C4-2B (cell line): ENCODE data around the gene CGB7.
"Not testable (repeated sequence)": the region's sequence is repeated elsewhere in the genome, so short reads cannot be mapped to it uniquely, and the experiment has no call there.

Experiments
- H3K27ac ChIP-seq: fragments of 450-650 bp; 2 replicates; pipeline ENCODE4 v1.5.1; 2017
- ZFX ChIP-seq: fragments of 450-650 bp; IDR thresholded peaks from 2 replicates; pipeline ENCODE4 v1.6.1; 2017
- TF ChIP-seq, protein P1 (sequence below): fragments of 450-650 bp; conservative IDR thresholded peaks from 2 replicates; pipeline ENCODE4 v1.5.1; 2017; ENCODE audit warnings: mild to moderate bottlenecking

CGB7 gene

DNA sequence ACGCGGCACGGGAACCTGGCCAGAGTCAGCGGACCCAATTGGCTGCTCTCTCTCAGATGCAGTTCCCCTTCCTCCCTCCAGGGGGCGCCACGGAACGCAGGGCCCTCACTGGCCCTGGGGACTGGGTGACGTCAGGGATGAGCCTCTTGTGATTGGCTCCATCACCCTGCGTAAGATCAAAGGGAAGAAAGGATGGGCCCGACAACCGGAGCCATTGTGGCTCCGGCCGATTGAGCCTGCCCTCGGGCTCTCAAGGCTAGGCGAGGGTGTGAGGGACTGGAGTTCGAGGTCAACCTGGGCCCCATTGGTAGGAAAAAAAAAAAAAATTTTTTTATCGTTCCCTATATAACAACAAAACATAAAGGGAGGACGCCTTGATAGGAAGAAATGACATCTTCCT lies 20.7 kb downstream of the CGB7 start, which contains the start of gene CGB1:
CGB1 (minus strand) TSS at position 81 of the 400 bp plus-strand sequence. CDS start 184 bp downstream, outside the sequence.
- TF ChIP-seq, protein P1, sequence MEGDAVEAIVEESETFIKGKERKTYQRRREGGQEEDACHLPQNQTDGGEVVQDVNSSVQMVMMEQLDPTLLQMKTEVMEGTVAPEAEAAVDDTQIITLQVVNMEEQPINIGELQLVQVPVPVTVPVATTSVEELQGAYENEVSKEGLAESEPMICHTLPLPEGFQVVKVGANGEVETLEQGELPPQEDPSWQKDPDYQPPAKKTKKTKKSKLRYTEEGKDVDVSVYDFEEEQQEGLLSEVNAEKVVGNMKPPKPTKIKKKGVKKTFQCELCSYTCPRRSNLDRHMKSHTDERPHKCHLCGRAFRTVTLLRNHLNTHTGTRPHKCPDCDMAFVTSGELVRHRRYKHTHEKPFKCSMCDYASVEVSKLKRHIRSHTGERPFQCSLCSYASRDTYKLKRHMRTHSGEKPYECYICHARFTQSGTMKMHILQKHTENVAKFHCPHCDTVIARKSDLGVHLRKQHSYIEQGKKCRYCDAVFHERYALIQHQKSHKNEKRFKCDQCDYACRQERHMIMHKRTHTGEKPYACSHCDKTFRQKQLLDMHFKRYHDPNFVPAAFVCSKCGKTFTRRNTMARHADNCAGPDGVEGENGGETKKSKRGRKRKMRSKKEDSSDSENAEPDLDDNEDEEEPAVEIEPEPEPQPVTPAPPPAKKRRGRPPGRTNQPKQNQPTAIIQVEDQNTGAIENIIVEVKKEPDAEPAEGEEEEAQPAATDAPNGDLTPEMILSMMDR = peak; percentile 46
- H3K27ac ChIP-seq = not testable (repeated sequence)

DNA sequence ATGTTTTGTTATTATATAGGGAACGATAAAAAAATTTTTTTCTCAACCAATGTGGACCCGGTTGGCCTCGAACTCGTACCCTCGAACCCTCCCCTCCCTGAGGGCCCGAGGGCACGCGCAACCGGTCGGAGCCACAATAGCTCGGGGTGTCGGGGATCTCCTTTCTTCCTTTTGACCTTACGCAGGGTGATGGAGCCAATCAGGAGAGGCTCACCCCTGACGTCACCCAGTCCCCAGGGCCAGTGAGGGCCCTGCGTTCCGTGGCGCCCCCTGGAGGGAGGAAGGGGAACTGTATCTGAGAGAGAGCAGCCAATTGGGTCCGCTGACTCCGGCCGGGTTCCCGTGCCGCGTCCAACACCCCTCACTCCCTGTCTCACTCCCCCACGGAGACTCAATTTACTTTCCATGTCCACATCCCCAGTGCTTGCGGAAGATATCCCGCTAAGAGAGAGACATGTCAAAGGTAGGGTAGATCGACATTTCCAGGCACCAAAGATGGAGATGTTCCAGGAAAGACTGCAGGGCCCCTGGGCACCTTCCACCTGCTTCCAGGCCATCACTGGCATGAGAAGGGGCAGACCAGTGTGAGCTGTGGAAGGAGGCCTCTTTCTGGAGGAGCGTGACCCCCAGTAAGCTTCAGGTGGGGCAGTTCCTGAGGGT lies 25.8 kb downstream of the CGB7 start, which contains the start of gene CGB2:
CGB2 (plus strand) TSS at position 249 of the 660 bp plus-strand sequence; CDS start at position 455, 206 bp downstream.
- TF ChIP-seq, protein P1 = peak; percentile 53
- not testable (repeated sequence) for H3K27ac ChIP-seq

DNA sequence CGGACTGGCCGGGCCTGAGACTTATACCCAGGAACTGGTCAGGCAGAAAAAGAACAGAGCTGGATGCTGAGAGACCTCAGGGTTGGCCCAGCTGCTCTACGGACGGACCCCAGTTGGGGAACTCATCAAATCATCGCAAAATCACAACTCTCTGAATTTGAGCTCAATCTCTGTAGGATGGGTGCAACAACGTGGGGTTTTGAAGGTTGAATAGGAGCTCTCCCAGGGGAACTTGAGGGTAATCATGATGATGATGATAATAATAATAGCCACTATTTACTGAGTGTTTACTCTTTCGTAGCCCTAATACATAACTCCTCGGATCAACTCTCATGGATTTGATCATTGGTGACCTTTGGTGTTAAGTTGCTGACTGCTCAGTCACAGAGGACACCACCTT lies 27.2 kb downstream of the CGB7 start:
- H3K27ac ChIP-seq = not testable (repeated sequence)

DNA sequence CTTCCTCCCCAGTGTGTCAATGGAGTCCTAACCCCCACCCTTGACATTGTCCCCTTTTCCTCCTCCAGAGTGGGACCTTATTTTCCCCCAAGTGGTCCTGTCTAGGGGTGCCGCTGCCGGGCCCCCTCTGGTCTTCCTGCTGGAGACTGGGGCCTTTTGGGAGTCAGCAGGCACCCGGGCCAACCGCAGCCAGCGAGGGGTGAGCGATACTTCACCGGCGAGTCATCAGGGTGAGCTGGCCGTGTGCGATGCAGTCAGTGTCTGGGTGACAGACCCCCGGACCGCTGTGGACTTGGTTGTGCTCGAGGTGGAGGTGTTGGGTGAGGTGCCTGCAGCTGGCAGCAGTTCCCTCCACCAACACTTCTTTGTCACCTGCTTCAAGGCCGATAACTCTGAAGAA lies 27.8 kb downstream of the CGB7 start:
- not testable (repeated sequence) for H3K27ac ChIP-seq

DNA sequence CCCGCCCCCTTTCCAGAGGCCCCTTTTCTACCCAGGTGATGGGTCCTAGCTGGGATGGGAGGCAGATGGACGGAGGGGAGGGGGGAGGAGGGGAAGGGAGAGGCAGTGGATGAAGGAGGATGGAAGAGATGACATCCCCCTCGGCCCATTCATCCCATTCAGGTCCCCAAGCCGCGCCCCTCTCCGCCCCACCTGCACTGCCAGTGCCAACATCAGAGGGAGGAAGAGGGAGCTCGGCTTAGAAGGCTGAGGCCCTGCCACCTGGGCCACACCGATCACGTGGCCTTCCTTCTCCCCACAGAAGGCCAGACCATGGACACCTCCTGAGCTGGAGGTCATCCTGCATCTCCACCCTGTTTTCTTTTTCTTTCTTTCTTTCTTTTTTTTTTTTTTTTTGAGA lies 28.9 kb downstream of the CGB7 start:
- not testable (repeated sequence) for H3K27ac ChIP-seq

DNA sequence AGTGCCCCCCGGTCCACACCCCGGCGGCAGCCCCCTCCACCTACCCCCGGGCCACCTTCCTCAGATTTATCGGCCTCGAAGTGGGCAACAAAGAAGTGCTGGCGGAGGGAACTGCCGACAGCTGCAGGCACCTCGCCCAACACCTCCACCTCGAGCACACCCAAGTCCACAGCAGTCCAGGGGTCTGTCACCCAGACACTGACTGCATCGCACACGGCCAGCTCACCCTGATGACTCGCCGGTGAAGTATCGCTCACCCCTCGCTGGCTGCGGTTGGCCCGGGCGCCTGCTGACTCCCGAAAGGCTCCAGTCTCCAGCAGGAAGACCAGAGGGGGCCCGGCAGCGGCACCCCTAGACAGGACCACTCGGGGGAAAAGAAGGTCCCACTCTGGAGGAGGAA lies 31.9 kb downstream of the CGB7 start:
- H3K27ac ChIP-seq = not testable (repeated sequence)

DNA sequence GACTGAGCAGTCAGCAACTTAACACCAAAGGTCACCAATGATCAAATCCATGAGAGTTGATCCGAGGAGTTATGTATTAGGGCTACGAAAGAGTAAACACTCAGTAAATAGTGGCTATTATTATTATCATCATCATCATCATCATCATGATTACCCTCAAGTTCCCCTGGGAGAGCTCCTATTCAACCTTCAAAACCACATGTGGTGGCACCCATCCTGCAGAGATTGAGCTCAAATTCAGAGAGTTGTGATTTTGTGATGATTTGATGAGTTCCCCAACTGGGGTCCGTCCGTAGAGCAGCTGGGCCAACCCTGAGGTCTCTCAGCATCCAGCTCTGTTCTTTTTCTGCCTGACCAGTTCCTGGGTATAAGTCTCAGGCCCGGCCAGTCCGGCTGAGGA lies 32.5 kb downstream of the CGB7 start:
- H3K27ac ChIP-seq = not testable (repeated sequence)

DNA sequence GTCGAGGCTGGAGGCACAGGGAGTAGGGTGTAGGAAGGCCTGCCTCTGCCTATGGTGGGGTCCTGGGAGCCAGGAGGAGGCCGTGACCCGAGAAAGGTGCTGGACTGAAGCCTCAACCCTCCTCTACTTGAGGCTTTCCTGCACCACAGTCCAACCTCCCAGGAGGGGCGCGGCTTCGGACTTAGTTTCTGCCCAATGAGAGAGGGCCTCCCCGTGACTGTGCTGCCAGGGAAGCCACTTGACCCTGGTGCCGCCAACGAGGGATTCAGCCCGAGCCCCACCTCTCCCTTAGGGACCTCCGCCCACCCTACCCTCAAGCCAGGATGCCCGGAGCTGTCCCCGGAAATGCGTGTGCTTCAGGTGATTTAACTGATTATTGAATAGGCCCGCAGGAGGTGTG lies 33.3 kb downstream of the CGB7 start, which contains the start of gene CGB3:
CGB3 (minus strand) TSS at position 101 of the 400 bp plus-strand sequence. CDS start 362 bp downstream, outside the sequence.
- H3K27ac ChIP-seq = not testable (repeated sequence)

DNA sequence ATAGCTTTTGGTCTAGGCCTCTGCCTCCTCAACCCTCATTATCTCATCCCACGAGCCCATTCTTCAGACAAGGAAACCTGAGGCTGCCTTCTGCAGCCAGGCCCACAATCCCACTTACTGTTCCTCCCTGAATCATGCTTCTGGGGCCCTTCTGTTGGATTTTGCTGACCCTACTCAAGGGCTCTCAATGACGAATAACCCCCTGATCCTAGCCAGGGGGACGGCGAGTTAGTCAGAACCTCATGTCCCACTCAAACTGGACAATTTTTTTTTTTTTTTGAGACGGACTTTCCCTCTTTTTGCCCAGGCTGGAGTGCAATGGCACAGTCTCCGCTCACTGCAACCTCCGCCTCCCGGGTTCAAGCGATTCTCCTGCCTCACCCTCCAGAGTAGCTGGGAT lies 35.4 kb downstream of the CGB7 start:
- TF ChIP-seq, protein P1 = no peak
- no peak for TF ChIP-seq ZFX
- H3K27ac ChIP-seq = no peak overlapping the region

DNA sequence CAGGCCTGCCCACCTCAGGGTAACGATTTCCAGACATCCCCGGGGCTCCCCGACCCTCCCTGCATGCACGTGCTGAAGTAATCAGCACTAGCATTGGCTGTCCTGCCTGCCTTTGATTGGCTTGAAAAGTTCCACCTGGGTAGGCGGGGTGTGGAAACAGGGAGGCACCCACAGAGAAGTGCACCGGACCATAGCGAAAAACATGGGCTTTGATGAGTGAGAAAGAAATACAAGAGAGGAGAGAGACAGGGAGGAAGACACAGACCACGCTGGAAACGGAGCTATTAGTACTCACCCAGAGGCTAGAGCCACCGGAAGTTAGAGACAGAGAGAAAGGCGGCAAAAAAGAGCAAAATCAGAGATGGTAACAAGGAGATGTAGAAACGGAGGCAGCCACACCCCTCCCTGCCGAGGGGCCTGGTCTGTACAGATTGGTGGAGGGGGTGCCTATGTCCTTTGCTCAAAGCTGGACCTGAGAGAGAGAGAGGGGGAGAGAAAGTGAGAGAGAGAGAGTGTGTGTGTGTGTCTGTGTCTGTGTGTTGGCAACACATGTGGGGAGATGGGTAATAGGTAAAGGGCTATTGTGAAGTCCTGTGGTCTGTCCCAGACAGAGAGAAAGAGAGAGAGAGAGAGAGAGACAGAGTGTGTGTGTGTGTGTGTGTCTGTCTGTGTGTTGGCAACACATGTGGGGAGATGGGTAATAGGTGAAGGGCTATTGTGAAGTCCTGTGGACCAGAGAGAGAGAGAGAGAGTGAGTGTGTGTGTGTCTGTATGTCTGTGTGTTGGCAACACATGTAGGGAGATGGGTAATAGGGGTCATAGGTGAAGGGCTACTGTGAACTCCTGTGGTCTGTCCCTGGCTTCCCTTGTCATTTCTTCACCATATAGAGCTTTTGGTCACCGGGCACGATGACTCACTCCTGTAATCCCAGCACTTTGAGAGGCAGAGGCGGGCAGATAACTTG lies 36.3 kb downstream of the CGB7 start:
- TF ChIP-seq ZFX = no peak
- TF ChIP-seq, protein P1 = no peak
- H3K27ac ChIP-seq = no peak overlapping the region
